HepG2 (cell line): ENCODE measurements around the gene OSBPL5. TPM values are rescaled to one million over a fixed set of nuclear protein-coding genes. Genes with fewer than 3 reads are reported as not detected.

Experiments used
- ATAC-seq: fragments of 200-7000 bp; cut with Tn5 transposase; 3 replicates; pipeline ENCODE4 v1.9.1; 2020; ENCODE audit warnings: mild to moderate bottlenecking, moderate library complexity
- BruUV-seq: library from RNA; stranded (reverse); fragments of 400-500 nt; replicated peaks from 2 replicates; lab custom pipeline; 2021; lab: Mats Ljungman, UMichigan
- CTCF ChIA-PET: fragments of 300-600 bp; formaldehyde crosslinking; extraction: SDS; loops from one replicate; lab custom pipeline; 2021; ENCODE audit warnings: low total read pairs, inconsistent platforms, low intra/inter-chr PET ratio; lab: Yijun Ruan, JAX
- POLR2A ChIA-PET: fragments of 350-600 bp; sonication (Branson Sonifier 250); formaldehyde crosslinking; loops from one replicate; lab custom pipeline; 2020; ENCODE audit warnings: antibody characterized with exemption, inconsistent platforms; lab: Yijun Ruan, JAX
- DNase-seq: peaks from one replicate; pipeline ENCODE4 v3.0.0-alpha.2; 2015; ENCODE audit warnings: low spot score
- FAIRE-seq: peaks from 3 replicates; lab custom pipeline; 2011; peaks lifted over from hg19 to GRCh38; lab: Jason Lieb, UNC
- H2AFZ ChIP-seq: one replicate; pipeline ENCODE4 v1.6.1; 2011; ENCODE audit warnings: low read length, inconsistent platforms
- H3K27ac ChIP-seq: fragments of 300-600 bp; 3 replicates; pipeline ENCODE4 v1.8.0; 2011; ENCODE audit warnings: mixed run types, mild to moderate bottlenecking, mixed read lengths, low read length, inconsistent platforms; ENCODE audit not compliant: insufficient read depth; ENCODE audit errors: extremely low read length
- H3K27me3 ChIP-seq, 2 experiments: fragments of 200-600 bp in 1 of 2; 2 replicates in 1 of 2; 3 replicates in 1 of 2; pipeline versions ENCODE4 v1.6.0 to v1.8.0; 2011; ENCODE audit warnings: low read length in 2 of 2, mild to moderate bottlenecking in 2 of 2, moderate library complexity in 2 of 2, inconsistent platforms in 1 of 2; ENCODE audit not compliant: insufficient read depth in 2 of 2, control insufficient read depth in 1 of 2
- H3K36me3 ChIP-seq, 2 experiments: fragments of 200-600 bp in 1 of 2; replicated peaks in 1 of 2; 2 replicates in 1 of 2; 3 replicates in 1 of 2; pipeline versions ENCODE4 v1.5.1 to v1.8.0; 2011; ENCODE audit warnings: low read length in 2 of 2, inconsistent platforms in 1 of 2; ENCODE audit not compliant: insufficient read depth in 2 of 2, control insufficient read depth in 1 of 2
- H3K4me1 ChIP-seq: 2 replicates; pipeline ENCODE4 v1.5.1; 2012; ENCODE audit warnings: low read length, inconsistent platforms; ENCODE audit not compliant: insufficient read depth
- H3K4me2 ChIP-seq: 2 replicates; pipeline ENCODE4 v1.6.0; 2011; ENCODE audit warnings: low read depth, low read length, inconsistent platforms
- H3K4me3 ChIP-seq, 3 experiments: fragments of 200-600 bp in 1 of 3; sonication (generic), shearing (Covaris generic) in 1 of 3; replicated peaks in 1 of 3; 2 replicates each; pipeline ENCODE4 v1.5.1; 2011 to 2016; ENCODE audit warnings: low read length in 3 of 3, inconsistent platforms in 2 of 3, low read depth in 2 of 3, mild to moderate bottlenecking in 2 of 3, control low read depth in 1 of 3, mixed read lengths in 1 of 3; ENCODE audit not compliant: insufficient read depth in 1 of 3
- H3K79me2 ChIP-seq: one replicate; pipeline ENCODE4 v1.6.1; 2011; ENCODE audit warnings: low read length, inconsistent platforms; ENCODE audit not compliant: insufficient read depth
- H3K9ac ChIP-seq: 2 replicates; pipeline ENCODE4 v1.6.0; 2011; ENCODE audit warnings: mild to moderate bottlenecking, low read depth, low read length, inconsistent platforms; ENCODE audit not compliant: insufficient read depth
- H3K9me3 ChIP-seq: 2 replicates; pipeline ENCODE4 v1.5.1; 2012; ENCODE audit warnings: mild to moderate bottlenecking, low read length
- H4K20me1 ChIP-seq: 2 replicates; pipeline ENCODE4 v1.6.0; 2011; ENCODE audit warnings: inconsistent platforms, mild to moderate bottlenecking, low read length, moderate library complexity; ENCODE audit not compliant: insufficient read depth
- BORCS8-MEF2B ChIP-seq: sonication (generic); formaldehyde crosslinking; IDR thresholded peaks from 2 replicates; pipeline ENCODE4 v1.8.0; 2022; ENCODE audit warnings: mild to moderate bottlenecking, missing genetic modification reagents
- SAFB2 ChIP-seq: sonication (generic); formaldehyde crosslinking; IDR thresholded peaks from 2 replicates; pipeline ENCODE4 v1.5.1; 2020; ENCODE audit warnings: missing genetic modification reagents, low read depth, mild to moderate bottlenecking, borderline replicate concordance
- SNAPC2 ChIP-seq: sonication (generic); formaldehyde crosslinking; IDR thresholded peaks from 2 replicates; pipeline ENCODE4 v1.8.1; 2022; ENCODE audit warnings: mild to moderate bottlenecking, missing genetic modification reagents
- WGBS: methylation state at CpG from one replicate; pipeline ENCODE4 v1.1.6; 2017; ENCODE audit warnings: low lambda C conversion rate; 5-methylcytosine and 5-hydroxymethylcytosine counted together
- in situ Hi-C: cut with HindIII; loops from 2 replicates; pipeline ENCODE4 v1.10.0; 2017; ENCODE audit warnings: low pct_unique_long_range_greater_than_20kb; ENCODE audit not compliant: extremely low pct_ligation_motif_present
- intact Hi-C: fragments of 100-400 bp; cut with micrococcal nuclease; formaldehyde crosslinking; loops from one replicate; pipeline ENCODE4 v1.10.0; 2022; ENCODE audit not compliant: unreplicated experiment
- polyA plus RNA-seq, 8 experiments: library from polyadenylated mRNA; depleted of rRNA in 3 of 8; stranded (reverse) in 7 of 8; unstranded in 1 of 8; fragments of >200 nt; fragmentation: Illumina TruSeq in 4 of 8; extraction: Trizol in 4 of 8; gene quantifications; 2 replicates each; pipeline versions ENCODE4 v1.2.1 to v1.2.3, GENCODE V29; 2011 to 2016; ENCODE audit warnings: low read depth in 4 of 8, missing spikeins in 1 of 8, mixed read lengths in 1 of 8; ENCODE audit not compliant: insufficient read depth in 1 of 8
- total RNA-seq, 5 experiments: library from RNA; depleted of rRNA; stranded (reverse); fragments of >200 nt; fragmentation: Illumina TruSeq; extraction: Trizol; gene quantifications; 2 replicates each; pipeline ENCODE4 v1.2.3, GENCODE V29; 2016; ENCODE audit warnings: low read depth in 1 of 5
- TF ChIP-seq, protein P1 (sequence below): IDR thresholded peaks from 2 replicates; pipeline ENCODE4 v1.6.1; 2012; ENCODE audit warnings: inconsistent platforms
- TF ChIP-seq, protein P2 (sequence below): IDR thresholded peaks from 2 replicates; pipeline ENCODE4 v1.6.1; 2016; ENCODE audit warnings: missing biosample characterization, missing genetic modification reagents, low read depth

Gene OSBPL5
- total and polyA plus RNA-seq, 2 of the 13 experiments (the other 11 are each of a cell fraction or from before 2014, with no cell fraction given), result not detected

DNA sequence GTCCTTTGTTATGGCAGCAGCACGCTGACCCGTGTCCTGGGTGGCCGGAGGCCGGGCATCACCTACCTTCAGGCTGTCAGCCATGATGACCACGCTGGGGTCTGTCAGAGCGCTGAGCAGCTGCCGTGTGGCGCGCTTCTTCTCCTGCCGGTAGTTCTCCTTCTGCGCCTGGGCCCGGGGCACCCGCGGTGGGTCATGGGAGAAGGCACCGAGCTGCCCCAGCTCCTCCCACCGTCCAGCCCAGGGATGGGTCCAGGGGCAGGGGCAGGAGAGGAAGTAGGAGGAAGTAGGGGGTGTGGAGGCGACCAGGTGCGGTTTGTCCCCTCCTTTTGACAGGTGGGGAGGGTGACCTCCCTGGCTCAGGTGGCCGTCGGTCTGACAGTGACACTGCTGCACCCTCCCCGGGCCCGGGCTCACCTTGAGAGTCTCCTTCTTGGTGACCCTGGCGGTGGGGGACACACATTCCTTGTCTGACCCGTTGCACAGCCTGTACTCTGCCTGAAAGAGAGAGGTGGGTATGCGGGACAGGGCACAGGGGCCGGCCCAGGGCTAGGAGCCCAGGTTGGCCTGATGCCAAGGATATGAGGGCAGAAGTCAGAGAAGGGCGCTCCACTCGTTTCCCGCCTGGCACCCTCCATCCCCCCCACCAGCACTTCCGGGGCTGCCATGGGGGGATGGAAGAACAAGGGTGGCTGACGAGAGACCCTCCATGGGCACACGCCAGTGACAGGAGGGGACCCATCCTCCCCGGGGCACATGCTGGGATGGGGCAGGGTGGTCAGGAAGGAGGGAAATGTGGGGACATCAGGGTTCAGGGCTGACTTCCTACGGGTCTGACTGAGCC is 43.0 kb downstream of the OSBPL5 start (continued):
- TF ChIP-seq SNAPC2 (CRISPR knock-in tag) (no peak), SAFB2 (CRISPR knock-in tag) (no peak)
- TF ChIP-seq, protein P1, sequence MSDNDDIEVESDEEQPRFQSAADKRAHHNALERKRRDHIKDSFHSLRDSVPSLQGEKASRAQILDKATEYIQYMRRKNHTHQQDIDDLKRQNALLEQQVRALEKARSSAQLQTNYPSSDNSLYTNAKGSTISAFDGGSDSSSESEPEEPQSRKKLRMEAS, result no peak

- 20% methylated on average over 8 of the region's 10 CpGs for WGBS
- Histone ChIP-seq H3K4me3 (no peak overlapping the region), H4K20me1 (no peaks in the 10 kb centered on the region), H3K36me3 (no peaks in the 10 kb centered on the region), H3K4me1 (no peaks in the 10 kb centered on the region), H2AFZ (no peak overlapping the region), H3K9ac (no peak overlapping the region), H3K27ac (no peak overlapping the region), H3K79me2 (no peaks in the 10 kb centered on the region), H3K27me3 (peaks cover 9 to 53% of the 10 kb centered on the region in 2 experiments; a peak in 4 of 5 replicates), H3K4me2 (no peak overlapping the region), H3K9me3 (no peaks in the 10 kb centered on the region)
- ChIA-PET POLR2A (no interaction called here), CTCF (no interaction called here)
- intact Hi-C loops, result no loop called here
- DNase-seq, result no peak
- BruUV-seq, result no TSS peak
- in situ Hi-C loops, result no loop called here
- TF ChIP-seq BORCS8-MEF2B (CRISPR knock-in tag), result no peak
- TF ChIP-seq, protein P2, sequence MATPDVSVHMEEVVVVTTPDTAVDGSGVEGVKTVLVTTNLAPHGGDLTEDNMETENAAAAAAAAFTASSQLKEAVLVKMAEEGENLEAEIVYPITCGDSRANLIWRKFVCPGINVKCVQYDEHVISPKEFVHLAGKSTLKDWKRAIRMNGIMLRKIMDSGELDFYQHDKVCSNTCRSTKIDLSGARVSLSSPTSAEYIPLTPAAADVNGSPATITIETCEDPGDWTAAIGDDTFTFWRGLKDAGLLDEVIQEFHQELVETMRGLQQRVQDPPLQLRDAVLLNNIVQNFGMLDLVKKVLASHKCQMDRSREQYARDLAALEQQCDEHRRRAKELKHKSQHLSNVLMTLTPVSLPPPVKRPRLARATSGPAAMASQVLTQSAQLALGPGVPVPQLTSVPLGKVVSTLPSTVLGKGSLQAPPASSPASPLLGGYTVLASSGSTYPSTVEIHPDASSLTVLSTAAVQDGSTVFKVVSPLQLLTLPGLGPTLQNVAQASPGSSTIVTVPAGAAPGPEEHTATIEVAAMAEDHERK (CRISPR knock-in tag), result no peak
- no peak for ATAC-seq
- no peak for FAIRE-seq
Measured at GRCh38 chr11:3121416-3121815, 43.7 kb downstream of the OSBPL5 start.
